Measurements from ENCODE around the gene FER.

Gene FER

GRCh38 chr5:109195667-109196066 lies 448.0 kb downstream of the FER start:
- no peak overlapping the region for H3K14ac ChIP-seq (ENCODE audit: low read length in 2 of 2)
- 50% methylated on average over 1 of the region's 2 CpGs for WGBS

GRCh38 chr5:109196087-109196822 lies 448.6 kb downstream of the FER start:
- no peak overlapping the region for H3K4ac ChIP-seq (ENCODE audit: low read depth in 1 of 2, low read length in 2 of 2)
- H3K18ac ChIP-seq (ENCODE audit: low read depth in 1 of 2, low read length in 2 of 2), result no peak overlapping the region
- no peak overlapping the region for H3K14ac ChIP-seq (ENCODE audit: low read length in 2 of 2)
- no peak overlapping the region for H3K9ac ChIP-seq (ENCODE audit: low read length)
- H2BK12ac ChIP-seq (ENCODE audit: low read length in 2 of 2), result no peak overlapping the region
- no peaks in the 10 kb centered on the region for H3K4me1 ChIP-seq (ENCODE audit: control insufficient read depth, insufficient read depth, low read depth, low read length)
- H2AK5ac ChIP-seq (ENCODE audit: low read length, severe bottlenecking), result no peak overlapping the region
- no peaks in the 10 kb centered on the region for H3K79me1 ChIP-seq (replicated peaks; ENCODE audit: low read length, poor library complexity, severe bottlenecking)
- H4K8ac ChIP-seq (ENCODE audit: low read length), result no peak overlapping the region
- H3K4me2 ChIP-seq (ENCODE audit: low read length, poor library complexity, severe bottlenecking), result no peak overlapping the region
- WGBS, result 100% methylated on average over 1 of the region's 2 CpGs
- H2AFZ ChIP-seq (ENCODE audit: low read depth, low read length), result no peak overlapping the region
- no peaks in the 10 kb centered on the region for H3K27me3 ChIP-seq (ENCODE audit: control insufficient read depth in 1 of 2, insufficient read depth in 1 of 2, low read length in 2 of 2)
- H3K23ac ChIP-seq (ENCODE audit: low read length in 2 of 2), result no peak overlapping the region
- no peak overlapping the region for H2BK5ac ChIP-seq (ENCODE audit: low read depth, low read length, poor library complexity, severe bottlenecking)
- H3K9me3 ChIP-seq (ENCODE audit: control insufficient read depth, low read length), result no peaks in the 10 kb centered on the region
- H4K91ac ChIP-seq (ENCODE audit: low read length), result no peak overlapping the region
- DNase-seq, result no peak
- peaks cover 0 to 4% of the 10 kb centered on the region in 2 experiments for H3K36me3 ChIP-seq (ENCODE audit: control insufficient read depth in 1 of 2, insufficient read depth in 2 of 2, low read depth in 1 of 2, low read length in 2 of 2)
- H3K27ac ChIP-seq (ENCODE audit: low read length, poor library complexity, severe bottlenecking), result no peak overlapping the region
- H2BK15ac ChIP-seq (ENCODE audit: low read depth, poor library complexity, severe bottlenecking), result no peak overlapping the region
- no peak overlapping the region for H2BK120ac ChIP-seq (ENCODE audit: low read depth, low read length)
- no peak overlapping the region for H3K4me3 ChIP-seq (ENCODE audit: insufficient read depth in 1 of 2, low read depth in 1 of 2, low read length in 2 of 2)

More at GRCh38 chr5:109195667-109196066, 448.0 kb downstream of the FER start:
- H3K4me2 ChIP-seq (ENCODE audit: low read length, poor library complexity, severe bottlenecking), result no peak overlapping the region
- no peak overlapping the region for H3K9ac ChIP-seq (ENCODE audit: low read length)
- H3K27ac ChIP-seq (ENCODE audit: low read length, poor library complexity, severe bottlenecking), result no peak overlapping the region
- no peak overlapping the region for H4K8ac ChIP-seq (ENCODE audit: low read length)
- H3K18ac ChIP-seq (ENCODE audit: low read depth in 1 of 2, low read length in 2 of 2), result no peak overlapping the region
- no peak overlapping the region for H2BK5ac ChIP-seq (ENCODE audit: low read depth, low read length, poor library complexity, severe bottlenecking)
- no peak overlapping the region for H3K4ac ChIP-seq (ENCODE audit: low read depth in 1 of 2, low read length in 2 of 2)
- H2AK5ac ChIP-seq (ENCODE audit: low read length, severe bottlenecking), result no peak overlapping the region
- no peak overlapping the region for H4K91ac ChIP-seq (ENCODE audit: low read length)
- no peaks in the 10 kb centered on the region for H3K27me3 ChIP-seq (ENCODE audit: control insufficient read depth in 1 of 2, insufficient read depth in 1 of 2, low read length in 2 of 2)
- no peak overlapping the region for H3K23ac ChIP-seq (ENCODE audit: low read length in 2 of 2)
- H3K9me3 ChIP-seq (ENCODE audit: control insufficient read depth, low read length), result no peaks in the 10 kb centered on the region
- H3K79me1 ChIP-seq (replicated peaks; ENCODE audit: low read length, poor library complexity, severe bottlenecking), result no peaks in the 10 kb centered on the region
- DNase-seq, result no peak
- H3K4me3 ChIP-seq (ENCODE audit: insufficient read depth in 1 of 2, low read depth in 1 of 2, low read length in 2 of 2), result no peak overlapping the region
- no peak overlapping the region for H2AFZ ChIP-seq (ENCODE audit: low read depth, low read length)
- no peak overlapping the region for H2BK15ac ChIP-seq (ENCODE audit: low read depth, poor library complexity, severe bottlenecking)
- H2BK120ac ChIP-seq (ENCODE audit: low read depth, low read length), result no peak overlapping the region
- no peaks in the 10 kb centered on the region for H3K4me1 ChIP-seq (ENCODE audit: control insufficient read depth, insufficient read depth, low read depth, low read length)
- peaks cover 0 to 4% of the 10 kb centered on the region in 2 experiments for H3K36me3 ChIP-seq (ENCODE audit: control insufficient read depth in 1 of 2, insufficient read depth in 2 of 2, low read depth in 1 of 2, low read length in 2 of 2)
- H2BK12ac ChIP-seq (ENCODE audit: low read length in 2 of 2), result no peak overlapping the region

GRCh38 chr5:109196823-109197160 lies 449.1 kb downstream of the FER start:
- Histone ChIP-seq H3K9ac (ENCODE audit: low read length) (no peak overlapping the region), H3K4ac (ENCODE audit: low read depth in 1 of 2, low read length in 2 of 2) (no peak overlapping the region), H3K9me3 (ENCODE audit: control insufficient read depth, low read length) (no peaks in the 10 kb centered on the region), H3K4me3 (ENCODE audit: insufficient read depth in 1 of 2, low read depth in 1 of 2, low read length in 2 of 2) (no peak overlapping the region), H3K4me1 (ENCODE audit: control insufficient read depth, insufficient read depth, low read depth, low read length) (no peaks in the 10 kb centered on the region), H2AK5ac (ENCODE audit: low read length, severe bottlenecking) (no peak overlapping the region), H3K36me3 (ENCODE audit: control insufficient read depth in 1 of 2, insufficient read depth in 2 of 2, low read depth in 1 of 2, low read length in 2 of 2) (peaks cover 0 to 4% of the 10 kb centered on the region in 2 experiments), H4K91ac (ENCODE audit: low read length) (no peak overlapping the region), H3K4me2 (ENCODE audit: low read length, poor library complexity, severe bottlenecking) (no peak overlapping the region), H2AFZ (ENCODE audit: low read depth, low read length) (no peak overlapping the region), H2BK12ac (ENCODE audit: low read length in 2 of 2) (no peak overlapping the region), H3K18ac (ENCODE audit: low read depth in 1 of 2, low read length in 2 of 2) (no peak overlapping the region), H2BK15ac (ENCODE audit: low read depth, poor library complexity, severe bottlenecking) (no peak overlapping the region), H3K79me1 (replicated peaks; ENCODE audit: low read length, poor library complexity, severe bottlenecking) (no peaks in the 10 kb centered on the region), H3K23ac (ENCODE audit: low read length in 2 of 2) (no peak overlapping the region), H3K27ac (ENCODE audit: low read length, poor library complexity, severe bottlenecking) (no peak overlapping the region), H2BK120ac (ENCODE audit: low read depth, low read length) (no peak overlapping the region), H4K8ac (ENCODE audit: low read length) (no peak overlapping the region), H2BK5ac (ENCODE audit: low read depth, low read length, poor library complexity, severe bottlenecking) (no peak overlapping the region), H3K14ac (ENCODE audit: low read length in 2 of 2) (no peak overlapping the region), H3K27me3 (ENCODE audit: control insufficient read depth in 1 of 2, insufficient read depth in 1 of 2, low read length in 2 of 2) (no peaks in the 10 kb centered on the region)
- DNase-seq, result peak; percentile 6
- 100% methylated on average over 1 of the region's 2 CpGs for WGBS

- H4K91ac ChIP-seq (ENCODE audit: low read length), result no peak overlapping the region
- H4K8ac ChIP-seq (ENCODE audit: low read length), result no peak overlapping the region
- H3K4me1 ChIP-seq (ENCODE audit: control insufficient read depth, insufficient read depth, low read depth, low read length), result no peaks in the 10 kb centered on the region
- H3K4me2 ChIP-seq (ENCODE audit: low read length, poor library complexity, severe bottlenecking), result no peak overlapping the region
- H2BK12ac ChIP-seq (ENCODE audit: low read length in 2 of 2), result no peak overlapping the region
- no peaks in the 10 kb centered on the region for H3K27me3 ChIP-seq (ENCODE audit: control insufficient read depth in 1 of 2, insufficient read depth in 1 of 2, low read length in 2 of 2)
- H2AK5ac ChIP-seq (ENCODE audit: low read length, severe bottlenecking), result no peak overlapping the region
- H3K23ac ChIP-seq (ENCODE audit: low read length in 2 of 2), result no peak overlapping the region
- no peak overlapping the region for H2AFZ ChIP-seq (ENCODE audit: low read depth, low read length)
- H3K9ac ChIP-seq (ENCODE audit: low read length), result no peak overlapping the region
- no peaks in the 10 kb centered on the region for H3K79me1 ChIP-seq (replicated peaks; ENCODE audit: low read length, poor library complexity, severe bottlenecking)
- H3K14ac ChIP-seq (ENCODE audit: low read length in 2 of 2), result no peak overlapping the region
- H2BK15ac ChIP-seq (ENCODE audit: low read depth, poor library complexity, severe bottlenecking), result no peak overlapping the region
- WGBS, result 79% methylated on average over 2 of the region's 2 CpGs
- peaks cover under 1% of the 10 kb centered on the region for H3K9me3 ChIP-seq (ENCODE audit: control insufficient read depth, low read length)
- H3K4ac ChIP-seq (ENCODE audit: low read depth in 1 of 2, low read length in 2 of 2), result no peak overlapping the region
- H2BK5ac ChIP-seq (ENCODE audit: low read depth, low read length, poor library complexity, severe bottlenecking), result no peak overlapping the region
- H3K27ac ChIP-seq (ENCODE audit: low read length, poor library complexity, severe bottlenecking), result no peak overlapping the region
- no peak for DNase-seq
- H3K18ac ChIP-seq (ENCODE audit: low read depth in 1 of 2, low read length in 2 of 2), result peak overlapping the region in 1 of 2 experiments; percentile 11
- no peak overlapping the region for H3K4me3 ChIP-seq (ENCODE audit: insufficient read depth in 1 of 2, low read depth in 1 of 2, low read length in 2 of 2)
- H2BK120ac ChIP-seq (ENCODE audit: low read depth, low read length), result no peak overlapping the region
- no peaks in the 10 kb centered on the region for H3K36me3 ChIP-seq (ENCODE audit: control insufficient read depth in 1 of 2, insufficient read depth in 2 of 2, low read depth in 1 of 2, low read length in 2 of 2)
Observed at GRCh38 chr5:109199289-109199688, 451.6 kb downstream of the FER start.

Measured in mesenchymal stem cell (in vitro differentiated cells and primary cell).